Testis (tissue), 3 donors: Measurements from ENCODE around the gene CRYM. TPM values are rescaled to one million over a fixed set of nuclear protein-coding genes. Genes with fewer than 3 reads are reported as not detected.

Experiments
- DNase-seq: peaks from one replicate; pipeline ENCODE4 v3.0.0-alpha.2; 2019
- H3K27ac ChIP-seq, 2 donors: fragments of 200-600 bp; sonication (generic); one replicate each; pipeline ENCODE4 v1.5.1; 2019
- H3K27me3 ChIP-seq: fragments of 200-600 bp; sonication (generic); one replicate; pipeline ENCODE4 v1.5.1; 2019
- H3K36me3 ChIP-seq: fragments of 200-600 bp; sonication (generic); one replicate; pipeline ENCODE4 v1.5.1; 2017; ENCODE audit warnings: low read depth; ENCODE audit errors: missing control alignments
- H3K4me1 ChIP-seq: fragments of 200-600 bp; sonication (generic); one replicate; pipeline ENCODE4 v1.5.1; 2019
- H3K4me3 ChIP-seq, 2 donors: fragments of 200-600 bp; sonication (generic); one replicate each; pipeline ENCODE4 v1.5.1; 2017 to 2019
- H3K9me3 ChIP-seq: fragments of 200-600 bp; sonication (generic); one replicate; pipeline ENCODE4 v1.5.1; 2017
- POLR2A ChIP-seq: fragments of 450-650 bp; IDR thresholded peaks from one replicate; pipeline ENCODE4 v1.6.1; 2017; ENCODE audit warnings: antibody characterized with exemption, mild to moderate bottlenecking, moderate library complexity
- WGBS, 2 donors: methylation state at CpG; one replicate each; pipeline ENCODE4 v1.1.5; 2018; 5-methylcytosine and 5-hydroxymethylcytosine counted together
- intact Hi-C: fragments of 100-400 bp; cut with DNase I; formaldehyde crosslinking; loops from one replicate; pipeline ENCODE4 v1.15.1; 2023; ENCODE audit warnings: low total_unique reads
- polyA plus RNA-seq: library from polyadenylated mRNA; stranded (reverse); fragments of 350-450 nt; fragmentation: Illumina TruSeq; extraction: RNeasy Lipid Tissue Mini Kit (QIAGEN cat#74804); gene quantifications from one replicate; pipeline ENCODE4 v1.2.3, GENCODE V29; 2014; ENCODE audit warnings: low read depth, low replicate concordance; ENCODE audit not compliant: insufficient read depth
- total RNA-seq, 2 donors: library from RNA; depleted of rRNA; stranded (reverse); fragments of >200 nt; gene quantifications; one replicate each; pipeline ENCODE4 v1.2.3, GENCODE V29; 2016
- TF ChIP-seq, protein P1 (sequence below), 3 experiments: fragments of 450-650 bp in 2 of 3; fragments of 200-600 bp in 1 of 3; sonication (generic) in 1 of 3; IDR thresholded peaks; one replicate each; pipeline ENCODE4 v1.5.1; 2016 to 2019; ENCODE audit warnings: antibody characterized with exemption in 3 of 3, mild to moderate bottlenecking in 2 of 3, moderate library complexity in 1 of 3

The CRYM gene
- total and polyA plus RNA-seq, 3 donors from 2014 or later: 11.1 to 63.4 (median 14.6) TPM

DNA sequence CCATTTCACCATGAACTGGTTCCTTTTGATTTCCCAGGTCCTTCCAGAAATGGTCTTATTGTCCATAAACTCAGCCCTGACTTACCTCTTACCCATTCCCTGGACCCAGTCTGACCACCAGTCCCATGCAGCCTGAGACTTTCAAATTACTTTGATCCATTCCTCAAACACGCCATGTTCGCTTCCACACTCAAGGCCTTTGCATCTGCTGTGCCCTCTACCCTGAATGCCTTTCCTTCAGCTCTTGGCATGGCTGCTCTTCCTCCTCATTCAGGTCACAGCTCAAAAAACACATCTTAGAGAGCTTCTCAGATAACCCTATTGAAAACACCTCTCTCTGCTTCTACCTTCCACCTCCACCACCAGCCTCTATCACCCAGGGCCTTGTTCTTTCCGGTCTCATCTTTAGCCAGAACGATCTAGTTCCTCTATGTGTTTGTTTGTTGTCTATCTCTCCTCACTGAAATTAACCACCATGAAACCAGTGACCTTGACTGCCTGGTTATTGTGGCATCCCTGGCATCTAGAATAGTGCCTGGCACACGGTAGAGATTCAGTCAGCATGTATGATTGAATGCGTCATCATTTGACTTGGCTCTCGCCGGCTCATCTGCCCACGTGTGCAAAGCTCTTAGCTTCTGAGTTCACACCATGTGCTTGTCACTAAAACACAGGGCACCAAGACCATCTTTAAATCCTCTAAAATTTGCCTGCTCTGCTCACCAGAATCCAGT lies 12.8 kb downstream of the CRYM start:
- intact Hi-C loops: no loop called here
- TF ChIP-seq POLR2A: no peak
- TF ChIP-seq, protein P1, sequence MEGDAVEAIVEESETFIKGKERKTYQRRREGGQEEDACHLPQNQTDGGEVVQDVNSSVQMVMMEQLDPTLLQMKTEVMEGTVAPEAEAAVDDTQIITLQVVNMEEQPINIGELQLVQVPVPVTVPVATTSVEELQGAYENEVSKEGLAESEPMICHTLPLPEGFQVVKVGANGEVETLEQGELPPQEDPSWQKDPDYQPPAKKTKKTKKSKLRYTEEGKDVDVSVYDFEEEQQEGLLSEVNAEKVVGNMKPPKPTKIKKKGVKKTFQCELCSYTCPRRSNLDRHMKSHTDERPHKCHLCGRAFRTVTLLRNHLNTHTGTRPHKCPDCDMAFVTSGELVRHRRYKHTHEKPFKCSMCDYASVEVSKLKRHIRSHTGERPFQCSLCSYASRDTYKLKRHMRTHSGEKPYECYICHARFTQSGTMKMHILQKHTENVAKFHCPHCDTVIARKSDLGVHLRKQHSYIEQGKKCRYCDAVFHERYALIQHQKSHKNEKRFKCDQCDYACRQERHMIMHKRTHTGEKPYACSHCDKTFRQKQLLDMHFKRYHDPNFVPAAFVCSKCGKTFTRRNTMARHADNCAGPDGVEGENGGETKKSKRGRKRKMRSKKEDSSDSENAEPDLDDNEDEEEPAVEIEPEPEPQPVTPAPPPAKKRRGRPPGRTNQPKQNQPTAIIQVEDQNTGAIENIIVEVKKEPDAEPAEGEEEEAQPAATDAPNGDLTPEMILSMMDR (IDR thresholded peaks at IDR 0.05): no peak
- H3K27me3 ChIP-seq: no peaks in the 10 kb centered on the region
- H3K36me3 ChIP-seq: no peaks in the 10 kb centered on the region
- no peak overlapping the region for H3K4me3 ChIP-seq
- no peaks in the 10 kb centered on the region for H3K4me1 ChIP-seq
- H3K27ac ChIP-seq: no peak overlapping the region
- DNase-seq: no peak
- 94 to 97% methylated on average over 9 of the region's 9 CpGs for WGBS, 2 donors
- no peaks in the 10 kb centered on the region for H3K9me3 ChIP-seq

DNA sequence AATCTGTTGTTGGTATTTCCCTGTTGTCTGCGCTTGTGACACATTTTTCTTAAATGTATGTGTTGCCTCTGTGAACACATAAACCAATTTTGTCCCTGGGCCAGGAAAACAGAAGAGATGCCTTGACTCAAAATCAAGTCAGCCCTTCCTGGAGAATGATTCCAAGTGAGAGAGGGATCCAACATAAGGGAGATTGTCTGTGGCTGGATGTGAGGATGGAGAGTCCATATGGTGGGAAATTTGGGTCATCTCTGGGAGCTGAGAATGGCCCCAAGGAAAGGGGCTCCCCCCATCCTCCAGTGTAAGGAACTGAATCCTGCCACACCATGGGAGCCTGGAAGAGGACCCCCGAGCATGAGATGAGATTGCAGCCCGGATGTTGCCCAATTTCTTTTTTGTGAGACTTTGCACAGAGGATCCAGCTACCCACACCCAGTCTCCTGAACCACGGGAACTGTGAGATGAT lies 13.5 kb downstream of the CRYM start:
- intact Hi-C loops: no loop called here
- 92 to 95% methylated on average over 4 of the region's 4 CpGs for whole genome bisulfite sequencing, 2 donors
- no peak overlapping the region for H3K4me3 ChIP-seq
- H3K36me3 ChIP-seq: no peaks in the 10 kb centered on the region
- H3K27ac ChIP-seq: no peak overlapping the region
- H3K9me3 ChIP-seq: no peaks in the 10 kb centered on the region
- H3K27me3 ChIP-seq: no peaks in the 10 kb centered on the region
- no peak for DNase-seq
- TF ChIP-seq POLR2A: no peak
- TF ChIP-seq, protein P1 (IDR thresholded peaks at IDR 0.05): no peak
- H3K4me1 ChIP-seq: no peaks in the 10 kb centered on the region

DNA sequence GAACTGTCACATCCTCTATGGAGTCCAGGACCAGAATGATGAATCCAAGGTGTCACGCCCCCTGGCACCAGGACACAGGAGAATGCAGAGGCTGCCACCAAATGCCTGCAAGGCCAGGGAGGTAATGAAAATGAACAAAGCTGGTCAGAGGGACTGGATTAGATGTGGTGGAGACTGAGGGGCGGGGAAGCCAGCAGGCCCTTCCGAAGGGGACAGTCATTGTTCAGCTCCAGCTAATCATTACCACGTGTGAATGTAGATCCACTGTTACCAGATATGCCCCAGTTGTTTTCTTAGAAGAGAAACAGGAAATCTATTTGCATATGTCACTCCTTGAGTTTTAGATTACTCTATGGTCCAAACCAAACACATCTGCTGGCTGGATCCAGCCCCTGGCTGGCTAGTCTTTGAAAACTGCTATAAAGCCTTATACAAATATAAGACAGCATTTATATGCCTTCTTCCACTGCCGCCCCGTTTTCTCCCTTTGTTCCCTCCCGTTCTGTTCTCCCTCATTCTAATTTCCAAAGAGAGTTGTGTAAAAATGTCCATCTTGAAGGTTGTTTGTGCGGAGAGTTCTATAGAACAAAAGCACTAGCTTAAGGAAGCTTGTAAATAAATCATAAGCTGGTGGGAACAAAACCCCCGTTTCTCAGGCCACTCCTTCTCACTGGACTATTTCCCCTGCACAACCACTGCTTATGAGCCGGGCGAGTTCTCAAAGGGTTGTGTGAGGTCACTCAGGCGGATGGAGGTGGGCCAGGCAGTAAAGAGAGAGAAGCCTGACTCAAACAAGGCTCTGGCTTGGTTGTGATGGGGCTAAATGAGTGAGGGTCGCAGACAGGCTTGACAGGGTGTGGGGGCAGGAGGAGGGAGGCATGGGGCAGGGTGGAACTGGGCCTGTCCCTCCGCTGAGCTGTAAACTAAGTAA lies 14.2 kb downstream of the CRYM start:
- Histone ChIP-seq H3K27ac (no peak overlapping the region), H3K9me3 (no peaks in the 10 kb centered on the region), H3K4me3 (no peak overlapping the region), H3K27me3 (no peaks in the 10 kb centered on the region), H3K4me1 (no peaks in the 10 kb centered on the region), H3K36me3 (no peaks in the 10 kb centered on the region)
- intact Hi-C loops: no loop called here
- no peak for DNase-seq
- TF ChIP-seq POLR2A: no peak
- TF ChIP-seq, protein P1 (IDR thresholded peaks at IDR 0.05): no peak
- WGBS, 2 donors: 66 to 67% methylated on average over 14 of the region's 14 CpGs

DNA sequence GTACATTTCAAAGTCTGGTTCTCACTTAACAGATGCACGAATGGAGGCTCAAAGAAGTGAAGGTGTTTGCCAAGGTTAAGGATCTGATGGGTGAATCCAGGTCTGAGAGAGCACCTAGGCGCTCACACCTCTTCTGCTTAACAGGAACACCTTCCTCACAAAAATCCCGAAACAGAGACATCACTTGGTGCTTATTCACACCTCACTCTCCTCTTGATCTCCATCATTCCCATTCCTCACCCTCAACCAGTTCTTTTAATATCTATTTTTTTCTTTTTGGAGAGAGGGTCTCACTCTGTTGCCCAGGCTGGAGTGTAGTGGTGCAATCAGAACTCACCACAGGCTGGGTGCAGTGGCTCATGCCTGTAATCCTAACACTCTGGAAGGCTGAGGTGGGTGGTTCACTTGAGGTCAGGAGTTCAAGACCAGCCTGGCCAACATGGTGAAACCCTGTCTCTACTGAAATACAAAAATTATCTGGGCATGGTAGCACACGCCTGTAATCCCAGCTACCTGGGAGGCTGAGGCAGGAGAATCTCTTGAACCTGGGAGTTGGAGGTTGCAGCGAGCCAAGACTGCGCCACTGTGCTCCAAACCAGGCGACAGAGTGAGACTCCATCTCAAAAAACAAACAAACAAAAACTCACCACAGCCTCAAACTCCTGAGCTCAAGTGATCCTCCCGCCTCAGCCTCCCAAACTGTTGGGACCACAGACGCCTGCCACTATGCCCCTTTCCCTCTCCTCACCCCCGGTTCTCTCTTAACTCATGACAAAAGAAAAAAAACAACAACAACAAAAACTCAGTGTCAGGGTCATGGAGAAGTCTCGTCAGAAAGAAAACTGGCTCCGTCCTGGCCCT lies 15.1 kb downstream of the CRYM start:
- 85 to 90% methylated on average over 12 of the region's 12 CpGs for WGBS, 2 donors
- Histone ChIP-seq H3K9me3 (no peaks in the 10 kb centered on the region), H3K4me1 (no peaks in the 10 kb centered on the region), H3K27me3 (no peaks in the 10 kb centered on the region), H3K27ac (no peak overlapping the region), H3K36me3 (no peaks in the 10 kb centered on the region), H3K4me3 (no peak overlapping the region)
- TF ChIP-seq, protein P1 (IDR thresholded peaks at IDR 0.05): no peak
- TF ChIP-seq POLR2A: no peak
- intact Hi-C loops: no loop called here
- DNase-seq: no peak
